GM12875 (cell line): ENCODE results near the gene RPS28.

Experiments
- H3K4me3 ChIP-seq: one replicate; pipeline ENCODE4 v1.5.1; 2011; ENCODE audit warnings: low read depth, low read length, control low read depth
- CTCF ChIP-seq: IDR thresholded peaks from 2 replicates; pipeline ENCODE4 v1.5.1; 2011; ENCODE audit warnings: low read depth, mild to moderate bottlenecking, control low read depth, inconsistent platforms, low read length, moderate library complexity, borderline replicate concordance; ENCODE audit not compliant: insufficient read depth

RPS28 gene

GRCh38 chr19:8355631-8356402 is 34.5 kb downstream of the RPS28 start:
- H3K4me3 ChIP-seq: no peak overlapping the region
- TF ChIP-seq CTCF: no peak

GRCh38 chr19:8357007-8357521 is 35.8 kb downstream of the RPS28 start:
- TF ChIP-seq CTCF: no peak
- H3K4me3 ChIP-seq: no peak overlapping the region

- no peak for TF ChIP-seq CTCF
- no peak overlapping the region for H3K4me3 ChIP-seq
Observed at GRCh38 chr19:8358948-8359347, 37.7 kb downstream of the RPS28 start.

GRCh38 chr19:8360196-8360595 is 38.9 kb downstream of the RPS28 start:
- no peak overlapping the region for H3K4me3 ChIP-seq
- no peak for TF ChIP-seq CTCF

GRCh38 chr19:8361921-8362793 is 40.9 kb downstream of the RPS28 start:
- no peak overlapping the region for H3K4me3 ChIP-seq
- no peak for TF ChIP-seq CTCF

GRCh38 chr19:8363803-8364771 is 42.8 kb downstream of the RPS28 start, which contains the start of gene ANGPTL4:
ANGPTL4 (plus strand) TSS chr19:8364155; CDS start chr19:8364322, 167 bp downstream.
- no peak within 1 kb of the TSS for H3K4me3 ChIP-seq
- no peak for TF ChIP-seq CTCF
